Measurements from ENCODE around the gene MAP3K7.

The MAP3K7 gene

GRCh38 chr6:90521955-90522354 is 64.9 kb downstream of the MAP3K7 start:
- DNase-seq = no peak

- DNase-seq = no peak
These were observed 70.7 kb downstream of the MAP3K7 start for GRCh38 chr6:90516074-90516660.

GRCh38 chr6:90514496-90514895 is 72.4 kb downstream of the MAP3K7 start:
- no peak for DNase-seq

- DNase-seq = no peak
These were observed 78.1 kb downstream of the MAP3K7 start for GRCh38 chr6:90508753-90509152.

GRCh38 chr6:90502866-90503407 is 83.9 kb downstream of the MAP3K7 start:
- DNase-seq = no peak

- DNase-seq = no peak
These were observed 84.5 kb downstream of the MAP3K7 start for GRCh38 chr6:90502381-90502780.

GRCh38 chr6:90500458-90500857 is 86.4 kb downstream of the MAP3K7 start:
- DNase-seq = no peak

- no peak for DNase-seq
These were observed 89.5 kb downstream of the MAP3K7 start for GRCh38 chr6:90497411-90497810.

GRCh38 chr6:90496258-90497016 is 90.4 kb downstream of the MAP3K7 start:
- no peak for DNase-seq

- DNase-seq = no peak
These were observed 91.6 kb downstream of the MAP3K7 start for GRCh38 chr6:90495216-90495817.

GRCh38 chr6:90494067-90494780 is 92.6 kb downstream of the MAP3K7 start:
- no peak for DNase-seq

- no peak for DNase-seq
These were observed 93.5 kb downstream of the MAP3K7 start for GRCh38 chr6:90493332-90493731.

GRCh38 chr6:90492798-90493197 is 94.1 kb downstream of the MAP3K7 start:
- DNase-seq = no peak

GRCh38 chr6:90492369-90492768 is 94.5 kb downstream of the MAP3K7 start:
- DNase-seq = no peak

GRCh38 chr6:90490030-90490716 is 96.7 kb downstream of the MAP3K7 start:
- DNase-seq = no peak

GRCh38 chr6:90488816-90489215 is 98.1 kb downstream of the MAP3K7 start:
- DNase-seq = no peak

GRCh38 chr6:90485635-90486277 is 101.1 kb downstream of the MAP3K7 start:
- DNase-seq = no peak

GRCh38 chr6:90484903-90485302 is 102.0 kb downstream of the MAP3K7 start:
- no peak for DNase-seq

GRCh38 chr6:90484385-90484784 is 102.5 kb downstream of the MAP3K7 start:
- no peak for DNase-seq

GRCh38 chr6:90483956-90484355 is 102.9 kb downstream of the MAP3K7 start:
- DNase-seq = no peak

GRCh38 chr6:90483116-90483839 is 103.6 kb downstream of the MAP3K7 start:
- DNase-seq = no peak

GRCh38 chr6:90480666-90481065 is 106.2 kb downstream of the MAP3K7 start:
- no peak for DNase-seq
